GM12878 (cell line): Measurements from ENCODE around the gene MEF2D. TPM values are rescaled to one million over a fixed set of nuclear protein-coding genes. Genes with fewer than 3 reads are reported as not detected.

Source experiments
- ATAC-seq: fragments of 200-7000 bp; cut with Tn5 transposase; 3 replicates; pipeline ENCODE4 v1.9.1; 2020; ENCODE audit warnings: mild to moderate bottlenecking, moderate library complexity
- BruUV-seq: library from RNA; stranded (reverse); fragments of 400-500 nt; replicated peaks from 2 replicates; lab custom pipeline; 2021; lab: Mats Ljungman, UMichigan
- CTCF ChIA-PET: fragments of 300-600 bp; sonication (Branson Sonifier 250); formaldehyde crosslinking; extraction: SDS; loops from one replicate; lab custom pipeline; 2021; ENCODE audit warnings: inconsistent platforms; lab: Yijun Ruan, JAX
- POLR2A ChIA-PET: fragments of 350-600 bp; formaldehyde crosslinking; extraction: SDS; loops from one replicate; lab custom pipeline; 2021; ENCODE audit warnings: inconsistent platforms; lab: Charles Lee
- RAD21 ChIA-PET: fragments of 300-600 bp; sonication (Branson Sonifier 250); formaldehyde crosslinking; loops from one replicate; lab custom pipeline; 2023; ENCODE audit warnings: antibody characterized with exemption; ENCODE audit not compliant: unreplicated experiment; lab: Charles Lee
- SMC1A ChIA-PET: fragments of 300-600 bp; sonication (Branson Sonifier 250); formaldehyde crosslinking; loops from one replicate; lab custom pipeline; 2023; ENCODE audit not compliant: unreplicated experiment, uncharacterized antibody; lab: Charles Lee
- DNase-seq: peaks from one replicate; pipeline ENCODE4 v3.0.0-alpha.2; 2011; ENCODE audit warnings: low read depth, low spot score
- FAIRE-seq: peaks from 3 replicates; lab custom pipeline; 2011; peaks lifted over from hg19 to GRCh38; lab: Jason Lieb, UNC
- H2AFZ ChIP-seq: 2 replicates; pipeline ENCODE4 v1.6.0; 2011; ENCODE audit warnings: low read depth, low read length, control low read depth; ENCODE audit not compliant: control insufficient read depth
- H3K27ac ChIP-seq: 2 replicates; pipeline ENCODE4 v1.5.1; 2011; ENCODE audit warnings: control low read depth; ENCODE audit not compliant: control insufficient read depth, insufficient read depth
- H3K27me3 ChIP-seq, 2 experiments: replicated peaks in 1 of 2; 2 replicates each; pipeline versions ENCODE4 v1.6.0 to v1.6.1; 2011; ENCODE audit warnings: low read length in 1 of 2; ENCODE audit not compliant: control insufficient read depth in 2 of 2, insufficient read depth in 2 of 2
- H3K36me3 ChIP-seq, 2 experiments: 2 replicates each; pipeline ENCODE4 v1.5.1; 2011; ENCODE audit warnings: low read length in 1 of 2; ENCODE audit not compliant: control insufficient read depth in 2 of 2, insufficient read depth in 2 of 2
- H3K4me1 ChIP-seq: 2 replicates; pipeline ENCODE4 v1.6.1; 2011; ENCODE audit warnings: mild to moderate bottlenecking, low read length, moderate library complexity, mixed read lengths; ENCODE audit not compliant: control insufficient read depth, insufficient read depth
- H3K4me2 ChIP-seq: 2 replicates; pipeline ENCODE4 v1.6.0; 2011; ENCODE audit warnings: control low read depth; ENCODE audit not compliant: control insufficient read depth, insufficient read depth
- H3K4me3 ChIP-seq: fragments of 200-600 bp; sonication (generic); 2 replicates; pipeline ENCODE4 v1.5.1; 2016
- H3K79me2 ChIP-seq: 2 replicates; pipeline ENCODE4 v1.6.0; 2011; ENCODE audit warnings: low read length; ENCODE audit not compliant: control insufficient read depth, insufficient read depth
- H3K9ac ChIP-seq: 2 replicates; pipeline ENCODE4 v1.8.0; 2011; ENCODE audit warnings: low read length, control low read depth, mixed read lengths; ENCODE audit not compliant: control insufficient read depth, insufficient read depth
- H3K9me3 ChIP-seq: replicated peaks from 3 replicates; pipeline ENCODE4 v1.5.1; 2011; ENCODE audit warnings: mild to moderate bottlenecking, low read length; ENCODE audit not compliant: control insufficient read depth, insufficient read depth
- H4K20me1 ChIP-seq: 2 replicates; pipeline ENCODE4 v1.6.0; 2011; ENCODE audit not compliant: control insufficient read depth, insufficient read depth
- BRCA1 ChIP-seq: IDR thresholded peaks from 2 replicates; pipeline ENCODE4 v1.6.1; 2011; ENCODE audit warnings: low read depth, low read length, improper control_type of control experiment
- CEBPB ChIP-seq, 2 experiments: fragments of 150-350 bp in 1 of 2; IDR thresholded peaks; 2 replicates each; pipeline ENCODE4 v1.6.1; 2012 to 2014; ENCODE audit warnings: low read depth in 2 of 2, low read length in 2 of 2, borderline replicate concordance in 1 of 2, inconsistent platforms in 1 of 2
- EED ChIP-seq: sonication (generic); IDR thresholded peaks from 2 replicates; pipeline ENCODE4 v1.6.1; 2016; ENCODE audit warnings: antibody characterized with exemption, low read depth
- FOXM1 ChIP-seq: IDR thresholded peaks from 2 replicates; pipeline ENCODE4 v1.6.1; 2012; ENCODE audit warnings: low read depth, mild to moderate bottlenecking, inconsistent platforms, low read length, moderate library complexity
- JUND ChIP-seq: IDR thresholded peaks from 2 replicates; pipeline ENCODE4 v1.6.1; 2012; ENCODE audit warnings: low read depth, mild to moderate bottlenecking, low read length, improper control_type of control experiment, moderate library complexity
- NBN ChIP-seq: fragments of 450-650 bp; IDR thresholded peaks from 2 replicates; pipeline ENCODE4 v1.6.1; 2016
- SIN3A ChIP-seq: IDR thresholded peaks from 2 replicates; pipeline ENCODE4 v1.6.1; 2012; ENCODE audit warnings: low read depth, low read length, improper control_type of control experiment
- SMC3 ChIP-seq: IDR thresholded peaks from 2 replicates; pipeline ENCODE4 v1.6.1; 2011; ENCODE audit warnings: low read length, improper control_type of control experiment, borderline replicate concordance
- USF1 ChIP-seq: IDR thresholded peaks from 2 replicates; pipeline ENCODE4 v1.6.1; 2011; ENCODE audit warnings: borderline replicate concordance, low read depth, mild to moderate bottlenecking, moderate library complexity, mixed read lengths, low read length; ENCODE audit not compliant: insufficient read depth; ENCODE audit errors: extremely low read length
- YY1 ChIP-seq: IDR thresholded peaks from 2 replicates; pipeline ENCODE4 v1.6.1; 2011; ENCODE audit warnings: low read depth, mild to moderate bottlenecking, low read length
- ZSCAN29 ChIP-seq: fragments of 450-650 bp; IDR thresholded peaks from 2 replicates; pipeline ENCODE4 v1.6.1; 2017; ENCODE audit warnings: mild to moderate bottlenecking, moderate library complexity
- WGBS: methylation state at CpG from one replicate; pipeline ENCODE4 v1.1.6; 2016; ENCODE audit warnings: low lambda C conversion rate; ENCODE audit not compliant: insufficient replicate concordance, insufficient coverage; ENCODE audit errors: missing lambda C conversion rate; 5-methylcytosine and 5-hydroxymethylcytosine counted together
- in situ Hi-C: fragments of 300-500 bp; cut with MboI; formaldehyde crosslinking; loops from 9 replicates; pipeline ENCODE4 v1.14.3; 2018; ENCODE audit warnings: mixed read lengths
- intact Hi-C: fragments of 100-400 bp; cut with micrococcal nuclease; formaldehyde crosslinking; loops from one replicate; pipeline ENCODE4 v1.14.2; 2022; ENCODE audit not compliant: unreplicated experiment
- polyA plus RNA-seq, 11 experiments: library from polyadenylated mRNA; depleted of rRNA in 4 of 11; unstranded in 6 of 11; stranded (reverse) in 5 of 11; fragments of >200 nt; fragmentation: Nextera tagmentation in 4 of 11; fragmentation: Illumina TruSeq in 1 of 11; extraction: Ambion mirVana in 4 of 11; extraction: Trizol in 1 of 11; gene quantifications; 1 replicate in 1 of 11; 2 replicates in 10 of 11; pipeline versions ENCODE4 v1.2.1 to v1.2.3, GENCODE V29; 2011 to 2016; ENCODE audit warnings: inconsistent platforms in 2 of 11, missing spikeins in 2 of 11, low read depth in 1 of 11
- total RNA-seq, 4 experiments: library from RNA; depleted of rRNA in 3 of 4; stranded (reverse); fragments of >200 nt in 3 of 4; fragmentation: Illumina TruSeq in 1 of 4; extraction: Trizol in 1 of 4; gene quantifications; 2 replicates each; pipeline versions ENCODE4 v1.2.1 to v1.2.3, GENCODE V29; 2013 to 2021
- TF ChIP-seq, protein P1 (sequence below): fragments of 450-650 bp; IDR thresholded peaks from 2 replicates; pipeline ENCODE4 v1.6.1; 2017; ENCODE audit warnings: mild to moderate bottlenecking, low read depth, inconsistent platforms; ENCODE audit not compliant: poor library complexity, severe bottlenecking

The MEF2D gene
- total and polyA plus RNA-seq, 10 of the 15 experiments (the other 5 are each of a cell fraction or from before 2014, with no cell fraction given): 0.61 to 53.0 (median 15.2) TPM

DNA sequence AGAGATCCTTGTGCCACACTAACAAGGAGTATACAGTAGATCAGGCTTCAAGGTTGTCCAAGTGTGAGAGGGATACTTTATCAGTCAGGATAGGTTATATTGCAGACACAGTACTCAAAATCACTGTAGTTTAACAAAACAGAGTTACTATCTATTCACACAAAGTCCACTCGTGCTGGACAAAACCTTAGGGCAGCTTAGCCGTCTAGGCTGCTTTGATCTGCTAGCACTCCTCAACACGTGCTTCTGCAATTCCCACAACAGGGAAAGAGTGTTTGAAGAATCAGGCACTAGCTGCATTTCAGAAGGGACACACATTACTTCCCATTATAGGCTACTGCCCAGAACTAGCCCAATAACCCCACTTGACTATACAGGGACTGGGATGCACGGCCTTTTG, 39.5 kb downstream of the MEF2D start (continued):
- TF ChIP-seq USF1 (no peak), BRCA1 (no peak), FOXM1 (no peak)
- TF ChIP-seq, protein P1, sequence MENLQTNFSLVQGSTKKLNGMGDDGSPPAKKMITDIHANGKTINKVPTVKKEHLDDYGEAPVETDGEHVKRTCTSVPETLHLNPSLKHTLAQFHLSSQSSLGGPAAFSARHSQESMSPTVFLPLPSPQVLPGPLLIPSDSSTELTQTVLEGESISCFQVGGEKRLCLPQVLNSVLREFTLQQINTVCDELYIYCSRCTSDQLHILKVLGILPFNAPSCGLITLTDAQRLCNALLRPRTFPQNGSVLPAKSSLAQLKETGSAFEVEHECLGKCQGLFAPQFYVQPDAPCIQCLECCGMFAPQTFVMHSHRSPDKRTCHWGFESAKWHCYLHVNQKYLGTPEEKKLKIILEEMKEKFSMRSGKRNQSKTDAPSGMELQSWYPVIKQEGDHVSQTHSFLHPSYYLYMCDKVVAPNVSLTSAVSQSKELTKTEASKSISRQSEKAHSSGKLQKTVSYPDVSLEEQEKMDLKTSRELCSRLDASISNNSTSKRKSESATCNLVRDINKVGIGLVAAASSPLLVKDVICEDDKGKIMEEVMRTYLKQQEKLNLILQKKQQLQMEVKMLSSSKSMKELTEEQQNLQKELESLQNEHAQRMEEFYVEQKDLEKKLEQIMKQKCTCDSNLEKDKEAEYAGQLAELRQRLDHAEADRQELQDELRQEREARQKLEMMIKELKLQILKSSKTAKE: no peak

GRCh38 chr1:156460525-156460924, 40.0 kb downstream of the MEF2D start:
- H3K4me2 ChIP-seq: no peak overlapping the region
- no peaks in the 10 kb centered on the region for H3K9me3 ChIP-seq
- no peak for DNase-seq
- ChIA-PET SMC1A (interaction anchor here (0.7 to 1.2 kb wide), 5 partner anchors 10 to 147 kb away, joined by 3 to 4 read pairs (median 3); partner anchors contain the start of gene GPATCH4), CTCF (interaction anchor here (0.6 to 3.4 kb wide), 5 partner anchors 15 to 164 kb away, joined by 3 to 16 read pairs (median 6); no protein-coding TSS in a partner anchor), POLR2A (interaction anchor here (1.3 kb wide), 1 partner anchor 11 kb away, joined by 3 read pairs; no protein-coding TSS in a partner anchor), RAD21 (interaction anchor here (0.9 kb wide), 1 partner anchor 15 kb away, joined by 3 read pairs; no protein-coding TSS in a partner anchor)
- H3K36me3 ChIP-seq: peaks cover 0 to 6% of the 10 kb centered on the region in 2 experiments; a peak in 3 of 4 replicates
- BruUV-seq: no TSS peak
- H4K20me1 ChIP-seq: peaks cover 3% of the 10 kb centered on the region; the same call in 1 of the 2 replicates
- 59% methylated on average over 1 of the region's 1 CpG for WGBS
- FAIRE-seq: no peak
- no peak overlapping the region for H3K9ac ChIP-seq
- H3K27ac ChIP-seq: no peak overlapping the region
- intact Hi-C loops: no loop called here
- H3K4me1 ChIP-seq: peaks cover 5% of the 10 kb centered on the region
- no peak overlapping the region for H3K4me3 ChIP-seq
- no peaks in the 10 kb centered on the region for H3K27me3 ChIP-seq
- TF ChIP-seq, protein P1: no peak
- TF ChIP-seq JUND (no peak), YY1 (no peak), SIN3A (no peak), CEBPB (IDR thresholded peaks at IDR 0.05; ENCODE audit: borderline replicate concordance in 1 of 2, low read depth in 2 of 2, low read length in 2 of 2) (no peak), NBN (no peak), ZSCAN29 (no peak), EED (no peak), SMC3 (no peak)
- H2AFZ ChIP-seq: no peak overlapping the region
- ATAC-seq: no peak
- in situ Hi-C loops: no loop called here
- H3K79me2 ChIP-seq: no peaks in the 10 kb centered on the region
